Right lobe of liver (tissue), 6 donors: Measurements from ENCODE around the gene LAS1L. TPM values are rescaled to one million over a fixed set of nuclear protein-coding genes. Genes with fewer than 3 reads are reported as not detected.
A peak's percentile ranks its signal among the peaks of the same experiment; 100 is the strongest.
"Not testable (repeated sequence)": the region's sequence is repeated elsewhere in the genome, so short reads cannot be mapped to it uniquely, and the experiment has no call there.

Experiments
- ATAC-seq, 4 donors: fragments of 200-7000 bp; cut with Tn5 transposase; one replicate each; pipeline ENCODE4 v1.9.1; 2020; ENCODE audit warnings: mild to moderate bottlenecking in 4 of 4, moderate library complexity in 4 of 4
- DNase-seq, 3 donors: peaks; one replicate each; pipeline ENCODE4 v3.0.0-alpha.2; 2020
- H3K27ac ChIP-seq, 3 donors: fragments of 200-600 bp; one replicate each; pipeline ENCODE4 v1.8.0; 2022
- H3K27me3 ChIP-seq, 2 donors: fragments of 200-600 bp; one replicate each; pipeline ENCODE4 v1.8.0; 2022
- H3K36me3 ChIP-seq, 4 donors: fragments of 200-600 bp; sonication (generic) in 1 of 4; one replicate each; pipeline versions ENCODE4 v1.5.1 to v1.8.0; 2017 to 2022; ENCODE audit warnings: control low read depth in 1 of 4
- H3K4me1 ChIP-seq, 4 donors: fragments of 200-600 bp; sonication (generic) in 1 of 4; one replicate each; pipeline versions ENCODE4 v1.5.1 to v1.8.0; 2017 to 2022; ENCODE audit warnings: control low read depth in 1 of 4
- H3K4me3 ChIP-seq, 3 donors: fragments of 200-600 bp; one replicate each; pipeline ENCODE4 v1.8.0; 2022
- H3K9me3 ChIP-seq, 4 donors: fragments of 200-600 bp; sonication (generic) in 1 of 4; one replicate each; pipeline versions ENCODE4 v1.5.1 to v1.8.0; 2017 to 2022; ENCODE audit warnings: control low read depth in 1 of 4
- CTCF ChIP-seq, 4 donors: fragments of 200-600 bp in 3 of 4; fragments of 450-650 bp in 1 of 4; IDR thresholded peaks; one replicate each; pipeline versions ENCODE4 v1.5.1 to v1.8.0; 2016 to 2022; ENCODE audit warnings: antibody characterized with exemption in 4 of 4, mild to moderate bottlenecking in 2 of 4
- POLR2A ChIP-seq: fragments of 450-650 bp; IDR thresholded peaks from one replicate; pipeline ENCODE4 v1.6.1; 2017; ENCODE audit warnings: antibody characterized with exemption, mild to moderate bottlenecking
- WGBS: methylation state at CpG from one replicate; pipeline ENCODE4 v1.1.6; 2018; ENCODE audit warnings: low coverage, low lambda C conversion rate; ENCODE audit not compliant: insufficient coverage; ENCODE audit errors: missing lambda C conversion rate; 5-methylcytosine and 5-hydroxymethylcytosine counted together
- intact Hi-C, 2 donors: fragments of 100-400 bp; cut with DNase I; formaldehyde crosslinking; loops; one replicate each; pipeline versions ENCODE4 v1.11.2 to v1.14.1; 2022
- total RNA-seq, 6 experiments: library from RNA; depleted of rRNA in 2 of 6; stranded (reverse); fragments of >200 nt in 2 of 6; fragmentation: NEBNext Ultra II Directional in 3 of 6; extraction: Animal tissue kit (Norgen Biotek cat#: 25700) in 3 of 6; gene quantifications; one replicate each; pipeline versions ENCODE4 v1.1.0 to v1.2.4, GENCODE V29; 2016 to 2023
- donor health status: DM: no; HTN: yes; CAD: no.
- donor health status: DM: no; HTN: no; CAD: no.
- donor health status: DM: no; HTN: no; CAD: no.
- donor health status: DM: no; HTN: yes; CAD: no.
- donor health status: DM: no; HTN: yes; CAD: no.

Gene LAS1L
- total RNA-seq, 6 experiments from 2014 or later, result 11.3 to 17.4 (median 14.8) TPM

GRCh38 chrX:65524139-65524538, 10.4 kb downstream of the LAS1L start:
- no peaks in the 10 kb centered on the region for H3K4me1 ChIP-seq
- H3K27ac ChIP-seq, result no peak overlapping the region
- 56% methylated on average over 6 of the region's 9 CpGs for WGBS
- H3K36me3 ChIP-seq, result peaks cover 0 to 15% (median 5%) of the 10 kb centered on the region in 4 donors
- no peaks in the 10 kb centered on the region for H3K27me3 ChIP-seq
- no peaks in the 10 kb centered on the region for H3K9me3 ChIP-seq
- no peak overlapping the region for H3K4me3 ChIP-seq
- TF ChIP-seq POLR2A, result no peak
- TF ChIP-seq CTCF (IDR thresholded peaks at IDR 0.05), result no peak
- intact Hi-C loops, result no loop called here
- DNase-seq (no peak), ATAC-seq (no peak)

- H3K27ac ChIP-seq, result no peak overlapping the region
- intact Hi-C loops, result no loop called here
- TF ChIP-seq POLR2A, result no peak
- no peak for TF ChIP-seq CTCF (IDR thresholded peaks at IDR 0.05)
- H3K36me3 ChIP-seq, result peaks cover 0 to 15% (median 5%) of the 10 kb centered on the region in 4 donors
- DNase-seq, result no peak
- H3K9me3 ChIP-seq, result no peaks in the 10 kb centered on the region
- WGBS, result 74% methylated on average over 3 of the region's 3 CpGs
- no peaks in the 10 kb centered on the region for H3K27me3 ChIP-seq
- no peak overlapping the region for H3K4me3 ChIP-seq
- H3K4me1 ChIP-seq, result no peaks in the 10 kb centered on the region
- no peak for ATAC-seq
Observed at GRCh38 chrX:65522739-65523372, 11.7 kb downstream of the LAS1L start.

- H3K27ac ChIP-seq, intact Hi-C loops, H3K27me3 ChIP-seq, H3K4me3 ChIP-seq, DNase-seq, H3K9me3 ChIP-seq, H3K4me1 ChIP-seq: not testable (repeated sequence)
- peak in 3 of 4 donors; percentile 42 to 61 (median 46) for ATAC-seq
- WGBS, result 33% methylated on average over 1 of the region's 6 CpGs
- peaks cover 0 to 15% (median 0%) of the 10 kb centered on the region in 4 donors for H3K36me3 ChIP-seq
Observed at GRCh38 chrX:65519530-65519929, 15.1 kb downstream of the LAS1L start.

- intact Hi-C loops, DNase-seq, H3K4me1 ChIP-seq, H3K4me3 ChIP-seq, H3K27me3 ChIP-seq, H3K27ac ChIP-seq, H3K9me3 ChIP-seq: not testable (repeated sequence)
- peak in 3 of 4 donors; percentile 22 to 36 (median 24) for ATAC-seq
- peaks cover 0 to 15% (median 0%) of the 10 kb centered on the region in 4 donors for H3K36me3 ChIP-seq
- 70% methylated on average over 5 of the region's 9 CpGs for WGBS
Observed at GRCh38 chrX:65518980-65519379, 15.6 kb downstream of the LAS1L start.

- no peak overlapping the region for H3K27ac ChIP-seq
- H3K27me3 ChIP-seq, result no peaks in the 10 kb centered on the region
- H3K36me3 ChIP-seq, result peaks cover 0 to 8% (median 0%) of the 10 kb centered on the region in 4 donors
- no peaks in the 10 kb centered on the region for H3K9me3 ChIP-seq
- DNase-seq, result no peak
- ATAC-seq, result no peak
- H3K4me3 ChIP-seq, result no peak overlapping the region
- WGBS, result 62% methylated on average over 3 of the region's 3 CpGs
- no peak for TF ChIP-seq POLR2A
- no peak for TF ChIP-seq CTCF (IDR thresholded peaks at IDR 0.05)
- intact Hi-C loops, result no loop called here
- H3K4me1 ChIP-seq, result no peaks in the 10 kb centered on the region
Observed at GRCh38 chrX:65517923-65518322, 16.7 kb downstream of the LAS1L start.
